Measurements from ENCODE around the gene SAG. TPM values are rescaled to one million over a fixed set of nuclear protein-coding genes. Genes with fewer than 3 reads are reported as not detected.

Gene SAG
- total RNA-seq, 1 donor from 2014 or later: 0.04 TPM

DNA sequence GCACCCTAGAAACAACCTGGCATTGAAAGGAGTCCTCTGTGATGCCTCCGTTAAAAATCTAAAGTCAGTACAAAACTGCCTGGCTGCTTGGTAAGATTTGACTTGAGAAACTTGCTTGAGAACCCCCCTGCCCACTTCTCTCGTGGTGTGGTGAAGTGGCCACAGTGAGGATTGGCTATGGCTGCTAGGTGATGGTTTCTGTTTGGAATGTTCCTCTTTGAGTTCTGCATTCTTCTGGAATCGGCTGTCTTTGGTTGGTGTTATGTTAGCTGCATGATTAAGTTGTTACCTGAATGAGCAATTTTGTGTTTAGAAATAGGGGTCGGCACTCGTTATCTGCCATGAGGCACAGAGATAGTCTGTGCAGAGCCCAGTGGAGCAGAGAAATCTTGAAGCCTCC lies 21.7 kb upstream of the SAG start:
- no peaks in the 10 kb centered on the region for H3K9me3 Mint-ChIP-seq
- peaks cover 6% of the 10 kb centered on the region for H3K4me1 Mint-ChIP-seq
- intact Hi-C loops (cut with micrococcal nuclease): no loop called here
- TF ChIP-seq, protein P1, sequence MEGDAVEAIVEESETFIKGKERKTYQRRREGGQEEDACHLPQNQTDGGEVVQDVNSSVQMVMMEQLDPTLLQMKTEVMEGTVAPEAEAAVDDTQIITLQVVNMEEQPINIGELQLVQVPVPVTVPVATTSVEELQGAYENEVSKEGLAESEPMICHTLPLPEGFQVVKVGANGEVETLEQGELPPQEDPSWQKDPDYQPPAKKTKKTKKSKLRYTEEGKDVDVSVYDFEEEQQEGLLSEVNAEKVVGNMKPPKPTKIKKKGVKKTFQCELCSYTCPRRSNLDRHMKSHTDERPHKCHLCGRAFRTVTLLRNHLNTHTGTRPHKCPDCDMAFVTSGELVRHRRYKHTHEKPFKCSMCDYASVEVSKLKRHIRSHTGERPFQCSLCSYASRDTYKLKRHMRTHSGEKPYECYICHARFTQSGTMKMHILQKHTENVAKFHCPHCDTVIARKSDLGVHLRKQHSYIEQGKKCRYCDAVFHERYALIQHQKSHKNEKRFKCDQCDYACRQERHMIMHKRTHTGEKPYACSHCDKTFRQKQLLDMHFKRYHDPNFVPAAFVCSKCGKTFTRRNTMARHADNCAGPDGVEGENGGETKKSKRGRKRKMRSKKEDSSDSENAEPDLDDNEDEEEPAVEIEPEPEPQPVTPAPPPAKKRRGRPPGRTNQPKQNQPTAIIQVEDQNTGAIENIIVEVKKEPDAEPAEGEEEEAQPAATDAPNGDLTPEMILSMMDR (IDR thresholded peaks at IDR 0.05): no peak
- no peak for DNase-seq
- no peak overlapping the region for H3K4me3 Mint-ChIP-seq
- H3K27me3 Mint-ChIP-seq: no peaks in the 10 kb centered on the region
- no peak for ATAC-seq (ENCODE audit: low read depth)
- no peak overlapping the region for H3K27ac Mint-ChIP-seq
- ChIA-PET CTCF (interaction anchor here (0.6 kb wide), 1 partner anchor 8 kb away, joined by 3 read pairs; no protein-coding TSS in a partner anchor), POLR2A (interaction anchor here (0.5 to 0.7 kb wide), 2 partner anchors 425 to 481 kb away, joined by 3 read pairs; no protein-coding TSS in a partner anchor)
- peaks cover 82% of the 10 kb centered on the region for H3K36me3 Mint-ChIP-seq (ENCODE audit: low read depth)

DNA sequence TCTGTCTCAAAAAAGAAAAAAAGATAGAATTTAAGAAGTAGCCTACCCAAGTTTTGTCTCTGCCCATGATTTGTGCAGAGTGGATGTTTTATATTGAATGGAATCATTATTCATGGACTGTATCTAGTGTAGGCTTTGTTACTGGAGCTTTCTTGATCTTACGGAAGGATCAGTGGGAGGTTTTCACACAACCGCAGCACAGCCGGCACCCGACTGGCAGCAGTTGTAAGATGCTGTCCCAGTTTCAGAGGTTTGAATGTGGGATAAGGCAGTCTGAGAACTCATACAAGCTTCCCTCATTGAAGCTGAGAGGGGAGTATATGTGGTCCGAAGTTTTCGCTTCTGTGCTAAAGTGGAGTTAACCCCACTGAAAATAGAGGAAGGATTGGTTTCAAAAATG lies 19.7 kb upstream of the SAG start:
- DNase-seq (no peak), ATAC-seq (ENCODE audit: low read depth) (no peak)
- Mint-ChIP-seq H3K4me3 (no peak overlapping the region), H3K4me1 (peaks cover 6% of the 10 kb centered on the region), H3K27ac (no peak overlapping the region), H3K9me3 (no peaks in the 10 kb centered on the region), H3K36me3 (ENCODE audit: low read depth) (peaks cover 82% of the 10 kb centered on the region), H3K27me3 (no peaks in the 10 kb centered on the region)
- ChIA-PET POLR2A (interaction anchor here (0.6 kb wide), 1 partner anchor 126 kb away, joined by 4 read pairs; no protein-coding TSS in a partner anchor), CTCF (no interaction called here)
- intact Hi-C loops (cut with micrococcal nuclease): no loop called here
- TF ChIP-seq, protein P1 (IDR thresholded peaks at IDR 0.05): no peak

DNA sequence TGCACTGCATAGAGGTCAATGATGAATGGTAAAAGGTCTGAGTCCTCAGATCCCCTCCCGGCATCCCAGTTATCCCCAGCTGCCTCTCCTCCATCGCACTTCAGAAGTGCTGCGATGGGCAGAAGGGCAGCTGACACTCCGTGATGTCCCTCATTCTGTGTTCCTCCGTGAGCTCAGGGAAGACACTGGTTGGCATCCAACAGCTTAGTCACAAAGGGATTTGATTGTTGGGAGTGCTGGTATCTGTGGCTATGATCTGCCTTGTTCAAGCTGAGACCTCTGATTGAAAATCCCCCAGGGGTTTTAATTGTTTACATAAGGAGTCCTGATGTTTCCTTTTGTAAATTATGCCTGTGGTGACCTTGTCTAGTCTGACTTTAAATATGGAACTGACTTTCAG lies 19.0 kb upstream of the SAG start:
- Mint-ChIP-seq H3K27ac (no peak overlapping the region), H3K4me1 (peaks cover 6% of the 10 kb centered on the region), H3K4me3 (no peak overlapping the region), H3K27me3 (no peaks in the 10 kb centered on the region), H3K36me3 (ENCODE audit: low read depth) (peaks cover 86% of the 10 kb centered on the region), H3K9me3 (no peaks in the 10 kb centered on the region)
- ChIA-PET CTCF (no interaction called here), POLR2A (interaction anchor here (0.6 to 1.1 kb wide), 2 partner anchors 27 to 34 kb away, joined by 4 to 7 read pairs; no protein-coding TSS in a partner anchor)
- DNase-seq (no peak), ATAC-seq (ENCODE audit: low read depth) (no peak)
- intact Hi-C loops (cut with micrococcal nuclease): no loop called here
- TF ChIP-seq, protein P1 (IDR thresholded peaks at IDR 0.05): no peak

DNA sequence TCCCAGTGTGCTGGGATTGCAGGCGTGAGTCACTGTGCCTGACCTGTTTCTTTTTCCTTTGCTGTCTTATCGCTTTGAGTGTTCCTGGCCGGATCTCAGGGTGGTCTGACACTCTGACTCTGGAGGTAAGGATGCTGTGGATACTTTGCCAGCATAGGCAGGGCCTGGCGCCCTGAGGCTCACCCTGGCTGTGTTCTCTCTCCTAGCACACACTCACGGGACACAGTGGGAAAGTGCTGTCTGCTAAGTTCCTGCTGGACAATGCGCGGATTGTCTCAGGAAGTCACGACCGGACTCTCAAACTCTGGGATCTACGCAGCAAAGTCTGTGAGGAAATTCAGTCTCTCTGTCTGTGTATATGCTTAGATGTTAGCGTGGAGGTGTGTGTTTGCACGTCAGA lies 18.0 kb upstream of the SAG start:
- TF ChIP-seq, protein P1 (IDR thresholded peaks at IDR 0.05): no peak
- H3K4me1 Mint-ChIP-seq: peaks cover 6% of the 10 kb centered on the region
- H3K27ac Mint-ChIP-seq: no peak overlapping the region
- H3K27me3 Mint-ChIP-seq: no peaks in the 10 kb centered on the region
- POLR2A ChIA-PET: interaction anchor here (1.1 kb wide), 1 partner anchor 28 kb away, joined by 7 read pairs; no protein-coding TSS in a partner anchor
- ATAC-seq (ENCODE audit: low read depth) (no peak), DNase-seq (no peak)
- no peaks in the 10 kb centered on the region for H3K9me3 Mint-ChIP-seq
- intact Hi-C loops (cut with micrococcal nuclease): no loop called here
- CTCF ChIA-PET: no interaction called here
- peaks cover 90% of the 10 kb centered on the region for H3K36me3 Mint-ChIP-seq (ENCODE audit: low read depth)
- no peak overlapping the region for H3K4me3 Mint-ChIP-seq

DNA sequence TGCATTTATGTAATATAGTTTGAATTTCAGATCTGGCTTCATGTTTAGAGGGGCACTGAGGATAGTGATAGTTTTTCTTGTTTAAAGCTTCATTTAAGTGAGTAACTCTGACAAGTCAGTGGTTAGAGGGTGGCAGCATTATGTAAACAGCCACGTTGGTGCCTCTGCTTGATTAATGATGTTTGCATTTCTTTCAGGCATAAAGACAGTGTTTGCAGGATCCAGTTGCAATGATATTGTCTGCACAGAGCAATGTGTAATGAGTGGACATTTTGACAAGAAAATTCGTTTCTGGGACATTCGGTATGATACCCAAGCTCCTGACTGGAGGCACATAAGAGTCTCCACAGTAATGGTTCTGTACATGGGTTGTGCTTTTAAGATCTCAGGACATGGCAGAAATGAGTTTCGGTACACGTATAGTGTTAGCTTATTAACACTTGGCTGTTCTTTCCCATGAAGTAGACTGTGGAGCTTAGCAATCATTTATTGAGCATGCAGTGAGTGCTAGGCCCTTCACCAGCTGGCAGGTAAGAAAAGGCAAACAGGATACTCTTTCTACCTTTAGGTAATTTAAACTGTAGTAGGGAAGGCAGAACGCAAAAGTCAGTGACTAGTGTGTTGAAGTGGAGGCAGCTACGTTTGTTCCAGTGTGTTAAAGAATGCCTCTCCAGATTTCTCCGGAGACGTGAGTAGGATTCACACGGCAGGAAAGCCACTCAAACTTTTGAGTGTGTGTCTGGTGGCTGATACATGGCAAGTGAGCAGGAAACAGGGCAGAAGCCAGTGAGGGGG lies 17.4 kb upstream of the SAG start:
- POLR2A ChIA-PET: interaction anchor here (0.6 kb wide), 1 partner anchor 104 kb away, joined by 8 read pairs; no protein-coding TSS in a partner anchor
- Mint-ChIP-seq H3K27me3 (no peaks in the 10 kb centered on the region), H3K9me3 (no peaks in the 10 kb centered on the region), H3K27ac (no peak overlapping the region), H3K4me1 (peaks cover 6% of the 10 kb centered on the region), H3K36me3 (ENCODE audit: low read depth) (peaks cover 90% of the 10 kb centered on the region), H3K4me3 (no peak overlapping the region)
- CTCF ChIA-PET: no interaction called here
- no peak for ATAC-seq (ENCODE audit: low read depth)
- TF ChIP-seq, protein P1 (IDR thresholded peaks at IDR 0.05): no peak
- intact Hi-C loops (cut with micrococcal nuclease): no loop called here
- DNase-seq: no peak
